Activated CD8-positive, alpha-beta memory T cell treated with anti-CD3 and anti-CD28 coated beads for 1 hour (primary cell): Measurements from ENCODE around the gene PARP14.
"Not testable (repeated sequence)": the region's sequence is repeated elsewhere in the genome, so short reads cannot be mapped to it uniquely, and the experiment has no call there.

ENCODE experiments used
- DNase-seq, 2 donors: peaks; one replicate each; pipeline ENCODE4 v3.0.0-alpha.2; 2020; ENCODE audit warnings: low read depth in 1 of 2; ENCODE audit errors: extremely low read depth in 1 of 2

PARP14 gene

GRCh38 chr3:122714273-122714672 is 33.6 kb downstream of the PARP14 start:
- DNase-seq = no peak

GRCh38 chr3:122716667-122717066 is 36.0 kb downstream of the PARP14 start:
- no peak for DNase-seq

- no peak for DNase-seq
Measured at GRCh38 chr3:122719273-122719921, 38.8 kb downstream of the PARP14 start.

- no peak for DNase-seq
Measured at GRCh38 chr3:122725106-122725505, 44.5 kb downstream of the PARP14 start.

GRCh38 chr3:122727294-122727693 is 46.7 kb downstream of the PARP14 start:
- DNase-seq = no peak

GRCh38 chr3:122727766-122728165 is 47.1 kb downstream of the PARP14 start:
- DNase-seq = no peak

- no peak for DNase-seq
Measured at GRCh38 chr3:122728186-122728585, 47.5 kb downstream of the PARP14 start.

GRCh38 chr3:122728756-122729514 is 48.3 kb downstream of the PARP14 start:
- DNase-seq = no peak

GRCh38 chr3:122730240-122730639 is 49.6 kb downstream of the PARP14 start:
- DNase-seq = no peak

GRCh38 chr3:122732682-122733525 is 52.3 kb downstream of the PARP14 start:
- not testable (repeated sequence) for DNase-seq

GRCh38 chr3:122739172-122739571 is 58.5 kb downstream of the PARP14 start:
- no peak for DNase-seq

GRCh38 chr3:122742234-122742633 is 61.6 kb downstream of the PARP14 start:
- DNase-seq = no peak

GRCh38 chr3:122743581-122744120 is 63.0 kb downstream of the PARP14 start:
- DNase-seq = no peak

GRCh38 chr3:122745369-122746021 is 64.9 kb downstream of the PARP14 start:
- DNase-seq = no peak

GRCh38 chr3:122747295-122747694 is 66.7 kb downstream of the PARP14 start:
- not testable (repeated sequence) for DNase-seq

- DNase-seq = no peak
Measured at GRCh38 chr3:122748347-122748746, 67.7 kb downstream of the PARP14 start.

GRCh38 chr3:122754929-122755328 is 74.3 kb downstream of the PARP14 start:
- DNase-seq = no peak

GRCh38 chr3:122755491-122755890 is 74.9 kb downstream of the PARP14 start:
- DNase-seq = no peak

GRCh38 chr3:122758877-122759560 is 78.4 kb downstream of the PARP14 start:
- DNase-seq = no peak
